HG03575 (cell line): ENCODE results near the gene EPHA6.
"Not testable (repeated sequence)": the region's sequence is repeated elsewhere in the genome, so short reads cannot be mapped to it uniquely, and the experiment has no call there.

Experiments used
- ATAC-seq: cut with Tn5 transposase; IDR thresholded peaks from one replicate; pipeline ENCODE4 v1.9.1; 2021; ENCODE audit not compliant: unreplicated experiment, insufficient number of reproducible peaks, low FRiP score; ENCODE audit errors: extremely low read depth

The EPHA6 gene

GRCh38 chr3:96996009-96996408 lies 181.6 kb downstream of the EPHA6 start:
- no peak for ATAC-seq

- no peak for ATAC-seq
These were observed 187.2 kb downstream of the EPHA6 start for GRCh38 chr3:97001611-97002010.

- no peak for ATAC-seq
These were observed 195.1 kb downstream of the EPHA6 start for GRCh38 chr3:97009427-97010019.

GRCh38 chr3:97010881-97011657 lies 196.7 kb downstream of the EPHA6 start:
- ATAC-seq, result no peak

- no peak for ATAC-seq
These were observed 207.4 kb downstream of the EPHA6 start for GRCh38 chr3:97021778-97022177.

GRCh38 chr3:97025612-97026011 lies 211.2 kb downstream of the EPHA6 start:
- ATAC-seq, result not testable (repeated sequence)

- ATAC-seq, result no peak
These were observed 215.6 kb downstream of the EPHA6 start for GRCh38 chr3:97029972-97030371.

GRCh38 chr3:97037294-97037943 lies 223.0 kb downstream of the EPHA6 start:
- no peak for ATAC-seq

- no peak for ATAC-seq
These were observed 229.0 kb downstream of the EPHA6 start for GRCh38 chr3:97043411-97043810.

GRCh38 chr3:97057365-97057764 lies 243.0 kb downstream of the EPHA6 start:
- ATAC-seq, result no peak

- no peak for ATAC-seq
These were observed 244.8 kb downstream of the EPHA6 start for GRCh38 chr3:97059168-97059567.

- ATAC-seq, result no peak
These were observed 252.1 kb downstream of the EPHA6 start for GRCh38 chr3:97066531-97066930.

GRCh38 chr3:97070302-97070701 lies 255.9 kb downstream of the EPHA6 start:
- ATAC-seq, result no peak

GRCh38 chr3:97074546-97074945 lies 260.2 kb downstream of the EPHA6 start:
- ATAC-seq, result no peak

- ATAC-seq, result no peak
These were observed 262.3 kb downstream of the EPHA6 start for GRCh38 chr3:97076673-97077072.

GRCh38 chr3:97089621-97090020 lies 275.2 kb downstream of the EPHA6 start:
- no peak for ATAC-seq

- no peak for ATAC-seq
These were observed 288.2 kb downstream of the EPHA6 start for GRCh38 chr3:97102641-97103040.

- no peak for ATAC-seq
These were observed 291.7 kb downstream of the EPHA6 start for GRCh38 chr3:97105989-97106651.

GRCh38 chr3:97106652-97106989 lies 292.2 kb downstream of the EPHA6 start:
- no peak for ATAC-seq

GRCh38 chr3:97108136-97108535 lies 293.7 kb downstream of the EPHA6 start:
- ATAC-seq, result no peak
